ENCODE measurements around the gene ROR1. TPM values are rescaled to one million over a fixed set of nuclear protein-coding genes. Genes with fewer than 3 reads are reported as not detected.

The ROR1 gene
- total and polyA plus RNA-seq, 9 donors: 7.2 to 22.4 (median 11.4) TPM

GRCh38 chr1:63739452-63739851 is 34.4 kb upstream of the ROR1 start:
- Histone ChIP-seq H3K27me3 (ENCODE audit: control insufficient read depth, insufficient read depth, low read length) (no peaks in the 10 kb centered on the region), H3K36me3 (ENCODE audit: control insufficient read depth, insufficient read depth, low read length) (no peaks in the 10 kb centered on the region), H3K9me3 (replicated peaks; ENCODE audit: control insufficient read depth, low read depth, low read length) (no peaks in the 10 kb centered on the region), H3K27ac (ENCODE audit: low read length) (no peak overlapping the region), H3K4me3 (ENCODE audit: low read length) (no peak overlapping the region), H3K4me1 (ENCODE audit: control insufficient read depth, insufficient read depth, low read length) (peaks cover 2% of the 10 kb centered on the region)
- no peak for DNase-seq
- WGBS (ENCODE audit: insufficient coverage): no CpG with 5 or more reads among the region's 2 CpGs

- no CpG with 5 or more reads among the region's 2 CpGs for WGBS (ENCODE audit: insufficient coverage)
- no peaks in the 10 kb centered on the region for H3K9me3 ChIP-seq (replicated peaks; ENCODE audit: control insufficient read depth, low read depth, low read length)
- H3K4me3 ChIP-seq (ENCODE audit: low read length): no peak overlapping the region
- peaks cover 7% of the 10 kb centered on the region for H3K4me1 ChIP-seq (ENCODE audit: control insufficient read depth, insufficient read depth, low read length)
- no peak for DNase-seq
- no peak overlapping the region for H3K27ac ChIP-seq (ENCODE audit: low read length)
- H3K27me3 ChIP-seq (ENCODE audit: control insufficient read depth, insufficient read depth, low read length): no peaks in the 10 kb centered on the region
- no peaks in the 10 kb centered on the region for H3K36me3 ChIP-seq (ENCODE audit: control insufficient read depth, insufficient read depth, low read length)
Measured at GRCh38 chr1:63740432-63740831, 33.4 kb upstream of the ROR1 start.

GRCh38 chr1:63742526-63742925 is 31.3 kb upstream of the ROR1 start:
- no peaks in the 10 kb centered on the region for H3K27me3 ChIP-seq (ENCODE audit: control insufficient read depth, insufficient read depth, low read length)
- H3K4me1 ChIP-seq (ENCODE audit: control insufficient read depth, insufficient read depth, low read length): peaks cover 27% of the 10 kb centered on the region
- H3K4me3 ChIP-seq (ENCODE audit: low read length): no peak overlapping the region
- H3K36me3 ChIP-seq (ENCODE audit: control insufficient read depth, insufficient read depth, low read length): no peaks in the 10 kb centered on the region
- no peaks in the 10 kb centered on the region for H3K9me3 ChIP-seq (replicated peaks; ENCODE audit: control insufficient read depth, low read depth, low read length)
- H3K27ac ChIP-seq (ENCODE audit: low read length): no peak overlapping the region
- DNase-seq: no peak

GRCh38 chr1:63743781-63744180 is 30.0 kb upstream of the ROR1 start:
- Histone ChIP-seq H3K36me3 (ENCODE audit: control insufficient read depth, insufficient read depth, low read length) (no peaks in the 10 kb centered on the region), H3K27ac (ENCODE audit: low read length) (peak overlapping the region; percentile 45), H3K9me3 (replicated peaks; ENCODE audit: control insufficient read depth, low read depth, low read length) (no peaks in the 10 kb centered on the region), H3K4me1 (ENCODE audit: control insufficient read depth, insufficient read depth, low read length) (peaks cover 32% of the 10 kb centered on the region), H3K27me3 (ENCODE audit: control insufficient read depth, insufficient read depth, low read length) (no peaks in the 10 kb centered on the region), H3K4me3 (ENCODE audit: low read length) (no peak overlapping the region)
- DNase-seq: peak; percentile 88

- 38% methylated on average over 3 of the region's 12 CpGs for WGBS (ENCODE audit: insufficient coverage)
- H3K9me3 ChIP-seq (replicated peaks; ENCODE audit: control insufficient read depth, low read depth, low read length): no peaks in the 10 kb centered on the region
- no peaks in the 10 kb centered on the region for H3K36me3 ChIP-seq (ENCODE audit: control insufficient read depth, insufficient read depth, low read length)
- no peaks in the 10 kb centered on the region for H3K27me3 ChIP-seq (ENCODE audit: control insufficient read depth, insufficient read depth, low read length)
- DNase-seq: peak; percentile 78
- H3K4me3 ChIP-seq (ENCODE audit: low read length): no peak overlapping the region
- H3K4me1 ChIP-seq (ENCODE audit: control insufficient read depth, insufficient read depth, low read length): peaks cover 37% of the 10 kb centered on the region
- peak overlapping the region; percentile 85 for H3K27ac ChIP-seq (ENCODE audit: low read length)
Measured at GRCh38 chr1:63746129-63746864, 27.5 kb upstream of the ROR1 start.

GRCh38 chr1:63747445-63747844 is 26.4 kb upstream of the ROR1 start:
- peak overlapping the region; percentile 85 for H3K27ac ChIP-seq (ENCODE audit: low read length)
- H3K9me3 ChIP-seq (replicated peaks; ENCODE audit: control insufficient read depth, low read depth, low read length): no peaks in the 10 kb centered on the region
- no peak overlapping the region for H3K4me3 ChIP-seq (ENCODE audit: low read length)
- peak; percentile 97 for DNase-seq
- H3K4me1 ChIP-seq (ENCODE audit: control insufficient read depth, insufficient read depth, low read length): peaks cover 37% of the 10 kb centered on the region
- WGBS (ENCODE audit: insufficient coverage): 17% methylated on average over 4 of the region's 6 CpGs
- no peaks in the 10 kb centered on the region for H3K36me3 ChIP-seq (ENCODE audit: control insufficient read depth, insufficient read depth, low read length)
- H3K27me3 ChIP-seq (ENCODE audit: control insufficient read depth, insufficient read depth, low read length): no peaks in the 10 kb centered on the region

GRCh38 chr1:63748046-63748580 is 25.7 kb upstream of the ROR1 start:
- 67% methylated on average over 2 of the region's 4 CpGs for WGBS (ENCODE audit: insufficient coverage)
- no peak overlapping the region for H3K4me3 ChIP-seq (ENCODE audit: low read length)
- H3K36me3 ChIP-seq (ENCODE audit: control insufficient read depth, insufficient read depth, low read length): no peaks in the 10 kb centered on the region
- no peaks in the 10 kb centered on the region for H3K27me3 ChIP-seq (ENCODE audit: control insufficient read depth, insufficient read depth, low read length)
- peak overlapping the region; percentile 85 for H3K27ac ChIP-seq (ENCODE audit: low read length)
- H3K4me1 ChIP-seq (ENCODE audit: control insufficient read depth, insufficient read depth, low read length): peaks cover 37% of the 10 kb centered on the region
- no peaks in the 10 kb centered on the region for H3K9me3 ChIP-seq (replicated peaks; ENCODE audit: control insufficient read depth, low read depth, low read length)
- peak; percentile 51 for DNase-seq

- DNase-seq: peak; percentile 37
- 64% methylated on average over 3 of the region's 5 CpGs for WGBS (ENCODE audit: insufficient coverage)
- Histone ChIP-seq H3K27me3 (ENCODE audit: control insufficient read depth, insufficient read depth, low read length) (no peaks in the 10 kb centered on the region), H3K9me3 (replicated peaks; ENCODE audit: control insufficient read depth, low read depth, low read length) (no peaks in the 10 kb centered on the region), H3K4me1 (ENCODE audit: control insufficient read depth, insufficient read depth, low read length) (peaks cover 37% of the 10 kb centered on the region), H3K4me3 (ENCODE audit: low read length) (no peak overlapping the region), H3K27ac (ENCODE audit: low read length) (no peak overlapping the region), H3K36me3 (ENCODE audit: control insufficient read depth, insufficient read depth, low read length) (no peaks in the 10 kb centered on the region)
Measured at GRCh38 chr1:63748641-63749040, 25.2 kb upstream of the ROR1 start.

GRCh38 chr1:63750721-63751120 is 23.1 kb upstream of the ROR1 start:
- peak; percentile 56 for DNase-seq
- H3K36me3 ChIP-seq (ENCODE audit: control insufficient read depth, insufficient read depth, low read length): no peaks in the 10 kb centered on the region
- no peaks in the 10 kb centered on the region for H3K27me3 ChIP-seq (ENCODE audit: control insufficient read depth, insufficient read depth, low read length)
- H3K4me3 ChIP-seq (ENCODE audit: low read length): no peak overlapping the region
- no peak overlapping the region for H3K27ac ChIP-seq (ENCODE audit: low read length)
- no peaks in the 10 kb centered on the region for H3K9me3 ChIP-seq (replicated peaks; ENCODE audit: control insufficient read depth, low read depth, low read length)
- WGBS (ENCODE audit: insufficient coverage): no CpG with 5 or more reads among the region's 3 CpGs
- H3K4me1 ChIP-seq (ENCODE audit: control insufficient read depth, insufficient read depth, low read length): peaks cover 27% of the 10 kb centered on the region

- Histone ChIP-seq H3K4me3 (ENCODE audit: low read length) (no peak overlapping the region), H3K4me1 (ENCODE audit: control insufficient read depth, insufficient read depth, low read length) (peaks cover 13% of the 10 kb centered on the region), H3K9me3 (replicated peaks; ENCODE audit: control insufficient read depth, low read depth, low read length) (no peaks in the 10 kb centered on the region), H3K27ac (ENCODE audit: low read length) (no peak overlapping the region), H3K27me3 (ENCODE audit: control insufficient read depth, insufficient read depth, low read length) (no peaks in the 10 kb centered on the region), H3K36me3 (ENCODE audit: control insufficient read depth, insufficient read depth, low read length) (no peaks in the 10 kb centered on the region)
- 17% methylated on average over 1 of the region's 1 CpG for WGBS (ENCODE audit: insufficient coverage)
- DNase-seq: no peak
Measured at GRCh38 chr1:63752176-63752575, 21.6 kb upstream of the ROR1 start.
